Loucy (cell line): Measurements from ENCODE around the gene COL9A2.

Source experiments
- H2AFZ ChIP-seq: fragments of 200-600 bp; sonication (generic); 2 replicates; pipeline ENCODE4 v1.6.0; 2016; ENCODE audit warnings: antibody characterized with exemption, mild to moderate bottlenecking, low read length, moderate library complexity
- H3F3A ChIP-seq: fragments of 200-600 bp; 2 replicates; pipeline ENCODE4 v1.6.0; 2016; ENCODE audit warnings: antibody characterized with exemption, low read depth, mild to moderate bottlenecking
- H3K27me3 ChIP-seq: fragments of 200-600 bp; sonication (generic); 2 replicates; pipeline ENCODE4 v1.6.1; 2014; ENCODE audit warnings: low read length, mild to moderate bottlenecking; ENCODE audit not compliant: insufficient read depth, poor library complexity, severe bottlenecking
- H3K36me3 ChIP-seq: fragments of 200-600 bp; sonication (generic); 2 replicates; pipeline ENCODE4 v1.6.1; 2016; ENCODE audit warnings: low read length; ENCODE audit not compliant: insufficient read depth
- H3K4me1 ChIP-seq: fragments of 200-600 bp; sonication (generic); 2 replicates; pipeline ENCODE4 v1.5.1; 2014; ENCODE audit warnings: low read length, mild to moderate bottlenecking; ENCODE audit not compliant: insufficient read depth, poor library complexity, severe bottlenecking
- H3K4me2 ChIP-seq: fragments of 200-600 bp; sonication (generic); 2 replicates; pipeline ENCODE4 v1.6.0; 2014; ENCODE audit warnings: antibody characterized with exemption, low read length, low read depth, mild to moderate bottlenecking; ENCODE audit not compliant: poor library complexity, severe bottlenecking
- H3K4me3 ChIP-seq: fragments of 200-600 bp; sonication (generic); 2 replicates; pipeline ENCODE4 v1.5.1; 2014; ENCODE audit warnings: low read length, mild to moderate bottlenecking, mixed read lengths; ENCODE audit not compliant: poor library complexity, severe bottlenecking
- H3K79me2 ChIP-seq: fragments of 200-600 bp; sonication (generic); 2 replicates; pipeline ENCODE4 v1.6.1; 2014; ENCODE audit warnings: low read length; ENCODE audit not compliant: insufficient read depth
- H3K9ac ChIP-seq: fragments of 200-600 bp; sonication (generic); 2 replicates; pipeline ENCODE4 v1.6.0; 2014; ENCODE audit warnings: mild to moderate bottlenecking, low read depth, low read length, moderate library complexity; ENCODE audit not compliant: poor library complexity, severe bottlenecking
- H3K9me2 ChIP-seq: fragments of 200-600 bp; sonication (generic); replicated peaks from 2 replicates; pipeline ENCODE4 v1.6.1; 2016; ENCODE audit warnings: low read depth, low read length, mixed read lengths
- H3K9me3 ChIP-seq: fragments of 200-600 bp; sonication (generic); 2 replicates; pipeline ENCODE4 v1.6.1; 2014; ENCODE audit warnings: mild to moderate bottlenecking, antibody characterized with exemption, low read length, low read depth; ENCODE audit not compliant: insufficient read depth
- H4K20me1 ChIP-seq: fragments of 200-600 bp; sonication (generic); 2 replicates; pipeline ENCODE4 v1.6.0; 2014; ENCODE audit warnings: antibody characterized with exemption, low read length, mild to moderate bottlenecking; ENCODE audit not compliant: insufficient read depth, poor library complexity, severe bottlenecking
- EZH2phosphoT487 ChIP-seq: fragments of 200-600 bp; IDR thresholded peaks from 2 replicates; pipeline ENCODE4 v1.6.1; 2018; ENCODE audit warnings: antibody characterized with exemption, mild to moderate bottlenecking, moderate library complexity, borderline replicate concordance
- TF ChIP-seq, protein P1 (sequence below): fragments of 200-600 bp; sonication (generic); conservative IDR thresholded peaks from 2 replicates; pipeline ENCODE4 v1.5.1; 2014; ENCODE audit warnings: mild to moderate bottlenecking, antibody characterized with exemption, low read length

The COL9A2 gene

DNA sequence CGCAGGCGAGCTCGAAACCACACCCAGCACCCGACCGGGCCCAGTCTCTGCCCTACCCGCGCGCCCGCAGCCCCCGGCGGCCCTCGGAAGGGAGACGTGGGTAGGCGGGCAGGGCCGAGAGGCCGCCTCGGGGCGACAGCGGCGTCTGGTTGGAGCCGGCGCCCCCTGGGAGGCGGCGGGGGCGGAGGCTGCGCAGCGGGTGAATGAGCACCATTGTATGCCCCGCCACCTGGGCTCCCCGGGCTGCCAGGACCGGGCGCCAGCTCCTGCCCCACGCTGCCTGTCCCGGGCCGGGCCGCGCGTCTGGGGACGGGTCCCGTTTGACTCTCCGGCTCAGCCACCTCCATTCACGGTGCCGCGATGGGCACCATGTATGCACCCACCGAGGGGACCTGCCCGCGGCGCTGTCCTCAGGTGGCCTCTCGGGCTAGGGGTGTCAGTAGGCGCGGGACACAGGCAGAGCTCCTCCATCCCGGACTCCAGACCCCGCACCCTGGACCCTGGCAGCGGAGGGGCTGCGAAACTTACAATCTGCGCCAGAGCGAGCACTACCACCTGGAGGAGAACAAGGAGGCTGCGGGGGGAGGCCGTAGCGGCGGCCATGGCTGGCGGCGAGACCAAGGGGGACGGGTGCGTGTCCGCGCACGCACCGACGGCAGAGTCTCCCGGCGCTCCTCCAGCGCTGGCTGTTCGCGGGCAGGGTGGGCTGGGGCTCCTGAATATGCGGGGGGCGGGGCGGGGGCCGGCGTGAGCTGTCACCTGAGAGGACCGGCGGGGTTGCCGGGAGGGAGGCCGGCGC is at the start of gene COL9A2:
Gene COL9A2, minus strand, starts transcription at position 692 of the 799 bp plus-strand sequence. Its CDS starts 89 bp downstream, at position 603.
- Histone ChIP-seq H3K4me3 (peak within 1 kb of the TSS; percentile 73), H3K27me3 (no peaks in the 10 kb centered on the region), H3K9me2 (no peaks in the 10 kb centered on the region), H3K9ac (no peak within 1 kb of the TSS), H3K79me2 (no peaks in the 10 kb centered on the region), H4K20me1 (no peaks in the 10 kb centered on the region), H3K36me3 (no peaks in the 10 kb centered on the region), H3K4me2 (peak within 1 kb of the TSS; percentile 68), H2AFZ (peak within 1 kb of the TSS; percentile 94), H3F3A (no peaks in the 10 kb centered on the region), H3K9me3 (no peaks in the 10 kb centered on the region), H3K4me1 (peaks cover 26% of the 10 kb centered on the region)
- no peak for TF ChIP-seq EZH2phosphoT487
- TF ChIP-seq, protein P1, sequence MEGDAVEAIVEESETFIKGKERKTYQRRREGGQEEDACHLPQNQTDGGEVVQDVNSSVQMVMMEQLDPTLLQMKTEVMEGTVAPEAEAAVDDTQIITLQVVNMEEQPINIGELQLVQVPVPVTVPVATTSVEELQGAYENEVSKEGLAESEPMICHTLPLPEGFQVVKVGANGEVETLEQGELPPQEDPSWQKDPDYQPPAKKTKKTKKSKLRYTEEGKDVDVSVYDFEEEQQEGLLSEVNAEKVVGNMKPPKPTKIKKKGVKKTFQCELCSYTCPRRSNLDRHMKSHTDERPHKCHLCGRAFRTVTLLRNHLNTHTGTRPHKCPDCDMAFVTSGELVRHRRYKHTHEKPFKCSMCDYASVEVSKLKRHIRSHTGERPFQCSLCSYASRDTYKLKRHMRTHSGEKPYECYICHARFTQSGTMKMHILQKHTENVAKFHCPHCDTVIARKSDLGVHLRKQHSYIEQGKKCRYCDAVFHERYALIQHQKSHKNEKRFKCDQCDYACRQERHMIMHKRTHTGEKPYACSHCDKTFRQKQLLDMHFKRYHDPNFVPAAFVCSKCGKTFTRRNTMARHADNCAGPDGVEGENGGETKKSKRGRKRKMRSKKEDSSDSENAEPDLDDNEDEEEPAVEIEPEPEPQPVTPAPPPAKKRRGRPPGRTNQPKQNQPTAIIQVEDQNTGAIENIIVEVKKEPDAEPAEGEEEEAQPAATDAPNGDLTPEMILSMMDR = no peak

DNA sequence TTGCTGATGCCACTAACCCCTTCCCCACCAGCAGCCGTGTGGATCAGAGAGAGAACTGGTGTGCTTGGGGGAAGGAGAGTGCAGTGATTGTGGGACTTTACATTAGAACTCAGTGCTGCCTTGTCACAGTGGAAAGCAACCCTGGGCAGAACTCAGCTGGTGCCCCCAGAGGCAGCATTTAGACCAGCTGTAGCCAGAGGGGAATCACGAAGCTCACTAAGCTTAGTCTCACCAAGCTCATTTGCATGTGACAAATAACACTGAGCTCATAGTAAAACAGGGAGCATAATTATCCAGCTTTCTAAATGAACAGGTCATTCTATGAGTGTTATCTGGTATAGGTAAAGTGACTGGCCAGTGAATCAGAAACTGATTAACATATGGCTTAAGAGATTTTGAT is 46.6 kb upstream of the COL9A2 start:
- TF ChIP-seq, protein P1 = peak; percentile 37; the same call in 1 of the 2 replicates
- no peak for TF ChIP-seq EZH2phosphoT487
- H3K9me3 ChIP-seq = 0 out of 2 replicates have a peak, but pooled peaks cover under 1% of the 10 kb centered on the region

DNA sequence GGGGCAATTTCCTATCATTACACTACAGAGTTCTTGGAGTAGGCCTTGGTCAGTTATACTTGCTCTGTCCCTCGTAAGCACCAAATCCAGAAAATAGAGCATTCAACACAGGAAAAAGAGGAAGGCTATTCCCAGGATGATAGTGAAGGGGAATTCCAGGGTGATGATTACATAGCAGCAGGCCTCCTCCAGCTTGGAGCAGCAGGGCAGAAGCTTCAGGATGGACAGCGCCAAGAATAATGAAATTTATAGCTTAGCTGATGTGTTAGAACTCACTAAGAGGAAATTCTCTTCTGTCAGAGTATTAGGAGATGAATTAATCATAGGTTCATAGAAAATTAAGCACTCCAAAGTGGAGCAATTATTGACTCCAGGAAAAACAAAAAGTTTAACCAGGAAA is 45.6 kb upstream of the COL9A2 start:
- no peak for TF ChIP-seq EZH2phosphoT487
- TF ChIP-seq, protein P1 = no peak
- Histone ChIP-seq H3K4me1 (no peaks in the 10 kb centered on the region), H3F3A (no peaks in the 10 kb centered on the region), H3K4me3 (no peak overlapping the region), H2AFZ (no peak overlapping the region), H4K20me1 (no peaks in the 10 kb centered on the region), H3K9ac (no peak overlapping the region), H3K4me2 (no peak overlapping the region), H3K36me3 (no peaks in the 10 kb centered on the region), H3K79me2 (no peaks in the 10 kb centered on the region), H3K9me2 (no peaks in the 10 kb centered on the region), H3K27me3 (no peaks in the 10 kb centered on the region), H3K9me3 (peaks cover 9% of the 10 kb centered on the region; the same call in 1 of the 2 replicates)

More for the DNA sequence above, 46.6 kb upstream of the COL9A2 start:
- H3K36me3 ChIP-seq = no peaks in the 10 kb centered on the region
- H3K4me2 ChIP-seq = no peak overlapping the region
- H3K9ac ChIP-seq = no peak overlapping the region
- H3K27me3 ChIP-seq = no peaks in the 10 kb centered on the region
- H3K79me2 ChIP-seq = no peaks in the 10 kb centered on the region
- H2AFZ ChIP-seq = no peak overlapping the region
- no peaks in the 10 kb centered on the region for H3K4me1 ChIP-seq
- no peaks in the 10 kb centered on the region for H3F3A ChIP-seq
- no peaks in the 10 kb centered on the region for H4K20me1 ChIP-seq
- no peaks in the 10 kb centered on the region for H3K9me2 ChIP-seq
- H3K4me3 ChIP-seq = no peak overlapping the region
